ENCODE data around the gene TBC1D14.
A peak's percentile ranks its signal among the peaks of the same experiment; 100 is the strongest.

TBC1D14 gene, protein sequence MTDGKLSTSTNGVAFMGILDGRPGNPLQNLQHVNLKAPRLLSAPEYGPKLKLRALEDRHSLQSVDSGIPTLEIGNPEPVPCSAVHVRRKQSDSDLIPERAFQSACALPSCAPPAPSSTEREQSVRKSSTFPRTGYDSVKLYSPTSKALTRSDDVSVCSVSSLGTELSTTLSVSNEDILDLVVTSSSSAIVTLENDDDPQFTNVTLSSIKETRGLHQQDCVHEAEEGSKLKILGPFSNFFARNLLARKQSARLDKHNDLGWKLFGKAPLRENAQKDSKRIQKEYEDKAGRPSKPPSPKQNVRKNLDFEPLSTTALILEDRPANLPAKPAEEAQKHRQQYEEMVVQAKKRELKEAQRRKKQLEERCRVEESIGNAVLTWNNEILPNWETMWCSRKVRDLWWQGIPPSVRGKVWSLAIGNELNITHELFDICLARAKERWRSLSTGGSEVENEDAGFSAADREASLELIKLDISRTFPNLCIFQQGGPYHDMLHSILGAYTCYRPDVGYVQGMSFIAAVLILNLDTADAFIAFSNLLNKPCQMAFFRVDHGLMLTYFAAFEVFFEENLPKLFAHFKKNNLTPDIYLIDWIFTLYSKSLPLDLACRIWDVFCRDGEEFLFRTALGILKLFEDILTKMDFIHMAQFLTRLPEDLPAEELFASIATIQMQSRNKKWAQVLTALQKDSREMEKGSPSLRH

DNA sequence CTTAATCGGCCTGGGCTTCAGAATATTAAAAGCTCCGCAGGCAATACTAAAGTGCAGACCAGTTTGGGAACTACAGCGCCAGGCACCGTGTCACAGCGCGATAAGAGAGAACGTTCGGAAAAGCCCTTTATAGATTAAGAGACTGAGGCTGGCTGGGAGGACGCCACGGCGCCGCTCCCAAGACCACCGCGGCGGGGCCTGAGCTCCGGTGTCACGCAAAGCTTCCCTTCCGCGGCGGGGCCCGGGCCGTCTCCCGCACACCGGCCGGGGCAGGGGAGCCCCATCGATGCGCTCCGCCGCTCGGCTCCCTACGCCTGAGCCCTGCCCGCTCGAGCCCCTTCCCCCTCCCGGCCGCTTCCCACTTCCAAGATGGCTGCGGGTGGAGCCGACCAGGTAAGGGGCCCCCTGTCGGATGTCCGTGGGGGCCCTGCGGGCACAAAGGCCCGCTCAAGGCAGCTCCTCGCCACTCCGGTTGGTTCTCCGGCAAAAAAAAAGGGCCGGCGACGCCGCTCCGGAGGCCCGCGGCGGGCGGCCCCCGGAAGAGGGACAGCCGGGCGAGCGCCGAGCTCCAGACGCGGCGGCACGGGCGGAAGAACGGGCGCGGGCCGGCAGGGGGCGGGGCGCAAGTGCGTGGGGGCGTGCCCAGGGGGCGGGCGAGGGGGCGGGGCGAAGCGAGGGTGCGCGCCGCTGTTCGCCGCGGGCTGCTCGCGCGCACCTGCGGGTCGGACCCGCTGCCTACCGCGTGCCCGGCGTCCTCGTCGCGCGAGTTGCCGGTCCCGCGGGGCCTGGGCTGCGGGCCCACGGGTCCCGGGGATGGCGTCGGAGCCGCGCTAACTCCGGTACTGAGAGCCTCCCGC, at the start of gene TBC1D14:
TSS of gene TBC1D14 (plus strand) at position 714 of the 857 bp plus-strand sequence. CDS start 13,564 bp downstream, outside the sequence.
- DNase-seq, result peak in 13 of 14 donors; percentile 81 to 98 (median 93)

DNA sequence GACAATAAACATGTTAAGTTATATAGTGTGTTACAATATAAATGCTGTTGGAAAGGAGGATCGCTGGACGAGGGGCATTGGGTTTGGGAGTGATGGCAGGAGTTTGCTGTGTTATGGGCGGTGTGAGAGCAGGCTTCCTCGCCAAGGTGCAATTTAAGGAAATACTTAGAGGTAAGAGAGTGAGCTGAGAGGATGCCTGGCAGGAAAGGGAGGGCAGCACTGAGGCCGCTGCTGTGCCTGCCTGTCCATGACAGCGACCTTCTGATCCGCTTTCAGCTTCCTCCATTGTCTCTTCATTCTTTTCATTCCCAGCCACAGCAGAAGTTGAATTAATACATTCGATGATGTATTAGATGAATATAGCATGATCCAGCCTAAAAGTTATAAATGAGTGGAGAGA, 41.2 kb upstream of the TBC1D14 start:
- DNase-seq, result no peak

DNA sequence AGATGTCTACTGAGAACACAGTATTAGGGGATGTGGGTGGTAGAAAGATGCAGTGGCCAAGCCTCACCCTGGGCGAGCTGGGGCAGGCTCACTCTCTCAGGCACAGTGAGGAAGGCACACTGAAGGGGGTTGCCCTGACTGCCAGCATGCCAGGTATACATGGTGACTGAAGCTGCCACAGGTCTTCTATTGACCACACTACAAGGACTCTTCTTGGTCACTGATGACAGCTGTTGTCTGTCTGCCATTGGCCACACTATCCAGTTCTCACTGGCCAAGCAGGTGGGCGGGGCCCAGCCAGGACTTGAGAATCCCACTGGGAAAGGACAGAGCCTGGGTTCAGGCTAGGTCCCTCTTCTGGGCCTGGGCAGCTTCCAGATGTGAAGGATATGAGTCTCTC, 39.7 kb upstream of the TBC1D14 start:
- no peak for DNase-seq

DNA sequence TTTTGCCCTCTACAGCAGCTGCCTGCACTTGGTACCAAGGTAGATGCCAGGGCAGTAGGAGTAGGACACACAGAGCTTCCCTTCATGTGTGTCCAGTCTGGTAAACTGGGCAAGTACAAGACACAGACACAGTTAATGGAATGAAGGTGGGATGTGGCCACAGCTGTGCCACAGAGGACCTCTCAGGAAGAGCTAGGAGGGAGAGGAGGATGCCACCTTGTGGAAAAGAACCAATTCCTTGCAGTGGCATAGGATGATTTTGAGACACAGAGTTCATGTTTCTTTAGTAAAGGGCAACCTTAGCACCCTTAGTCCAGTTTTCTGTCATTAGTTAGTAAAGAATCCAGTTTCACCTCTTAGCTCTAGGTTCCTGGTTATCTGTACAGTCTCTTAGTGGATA, 36.3 kb upstream of the TBC1D14 start:
- no peak for DNase-seq

DNA sequence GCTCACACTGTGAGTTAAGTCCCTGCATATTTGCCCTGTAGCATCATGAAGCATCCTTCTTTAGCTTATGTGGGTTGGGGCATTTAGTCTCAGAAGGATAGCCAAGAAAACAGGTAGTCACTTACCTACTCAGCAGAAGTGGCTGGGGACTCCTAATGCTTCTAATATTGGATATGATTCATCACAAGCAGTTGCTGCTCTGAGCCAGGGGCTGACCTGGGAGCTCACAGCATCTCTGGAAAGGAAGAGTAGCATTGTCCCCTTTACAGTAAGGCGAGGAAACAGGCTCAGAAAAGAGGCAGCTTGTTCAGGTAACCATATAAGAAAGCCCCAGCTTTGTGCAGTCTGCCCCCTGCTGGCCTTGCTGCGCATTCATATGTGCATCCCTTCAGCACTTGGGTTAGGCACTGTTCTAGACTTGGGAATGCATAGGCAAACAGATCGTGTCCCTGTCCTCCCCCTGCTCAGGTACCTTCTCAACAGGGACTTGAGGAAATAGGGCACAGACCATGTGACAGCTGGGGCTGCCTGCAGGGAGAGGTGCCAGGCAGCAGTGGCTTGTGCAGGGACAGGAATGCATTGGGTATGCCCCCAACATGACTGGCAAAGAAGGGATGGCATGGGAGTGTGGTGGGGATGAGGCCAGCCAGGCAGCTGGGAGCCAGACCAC, 35.7 kb upstream of the TBC1D14 start:
- peak in 10 of 14 donors; percentile 19 to 60 (median 38) for DNase-seq

DNA sequence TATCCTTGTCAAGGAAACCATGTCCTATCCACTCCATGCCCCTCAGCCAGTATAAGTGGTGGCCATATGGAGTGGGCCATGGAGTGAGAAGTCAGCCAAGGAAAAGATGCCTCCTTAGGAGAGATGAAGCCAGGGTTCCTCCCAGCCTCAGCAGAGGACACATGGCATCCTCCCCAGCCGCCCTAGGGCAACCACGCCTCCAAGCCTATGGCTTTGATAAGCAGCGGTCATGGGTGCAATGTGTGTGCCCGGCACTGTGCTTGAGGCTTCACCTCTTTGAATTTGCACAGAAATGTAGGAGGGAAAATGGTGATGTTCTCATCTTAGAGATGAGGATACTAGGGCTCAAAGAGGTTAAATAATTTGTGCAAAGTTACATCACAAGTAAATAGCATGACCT, 34.6 kb upstream of the TBC1D14 start:
- no peak for DNase-seq

DNA sequence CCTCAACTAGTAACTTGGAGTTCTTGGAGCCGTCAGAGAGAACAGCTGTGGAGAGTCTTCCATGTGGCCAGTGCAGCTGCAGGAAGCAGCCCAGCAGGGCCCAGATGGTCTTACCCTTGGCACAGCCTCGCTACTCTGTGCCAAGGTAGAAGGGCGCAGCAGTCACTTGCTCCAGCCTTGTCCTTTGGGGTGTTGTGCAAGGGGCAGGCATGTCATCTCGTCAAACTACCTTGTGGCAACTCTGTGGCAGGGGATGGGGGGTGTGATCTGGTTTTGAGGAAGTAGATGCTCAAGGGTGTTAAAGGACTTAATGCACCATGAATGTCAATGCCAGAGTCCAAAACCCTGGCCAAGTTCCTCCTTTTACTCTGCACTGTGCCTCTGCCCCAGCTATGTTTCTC, 34.2 kb upstream of the TBC1D14 start:
- DNase-seq, result peak in 7 of 14 donors; percentile 26 to 63 (median 46)

DNA sequence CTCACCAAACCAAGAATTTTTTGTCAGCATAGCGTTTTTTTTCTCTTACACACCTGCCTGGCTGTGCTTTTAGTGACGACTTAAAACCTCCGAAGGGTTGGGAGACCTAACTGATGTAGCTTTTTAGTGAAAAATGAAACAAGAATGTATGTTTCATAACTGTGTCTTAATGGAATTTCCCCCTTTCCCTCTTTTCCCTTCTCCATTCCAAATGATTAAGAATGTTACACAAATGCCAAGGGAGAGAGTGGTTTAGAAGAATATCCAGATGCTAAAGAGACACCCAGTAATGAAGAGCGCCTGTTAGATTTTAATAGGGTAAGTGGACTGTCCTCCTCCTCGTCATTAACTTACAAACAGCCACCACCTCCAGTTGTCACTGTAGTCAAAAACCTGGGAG, 33.2 kb upstream of the TBC1D14 start:
- DNase-seq, result no peak

DNA sequence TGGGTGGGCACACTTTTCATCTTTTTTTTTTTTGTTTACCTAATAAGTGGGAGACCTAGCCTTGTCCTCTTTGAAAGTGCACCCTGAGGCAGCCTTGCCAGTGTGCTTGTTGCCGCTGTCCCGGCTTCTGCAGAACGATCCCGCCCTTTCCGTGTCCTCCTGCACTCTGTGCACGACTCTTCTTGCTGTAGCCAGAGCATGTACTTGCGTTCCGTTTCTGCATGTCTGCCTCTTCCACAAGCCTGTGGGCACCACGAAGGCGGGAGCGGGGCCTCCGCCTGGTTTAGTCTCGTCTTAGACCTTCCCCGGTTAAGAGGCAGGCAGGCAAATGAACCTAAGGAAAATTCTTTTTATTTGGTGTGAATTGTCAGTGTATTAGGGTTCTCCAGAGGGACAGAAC, 32.6 kb upstream of the TBC1D14 start:
- DNase-seq, result no peak

DNA sequence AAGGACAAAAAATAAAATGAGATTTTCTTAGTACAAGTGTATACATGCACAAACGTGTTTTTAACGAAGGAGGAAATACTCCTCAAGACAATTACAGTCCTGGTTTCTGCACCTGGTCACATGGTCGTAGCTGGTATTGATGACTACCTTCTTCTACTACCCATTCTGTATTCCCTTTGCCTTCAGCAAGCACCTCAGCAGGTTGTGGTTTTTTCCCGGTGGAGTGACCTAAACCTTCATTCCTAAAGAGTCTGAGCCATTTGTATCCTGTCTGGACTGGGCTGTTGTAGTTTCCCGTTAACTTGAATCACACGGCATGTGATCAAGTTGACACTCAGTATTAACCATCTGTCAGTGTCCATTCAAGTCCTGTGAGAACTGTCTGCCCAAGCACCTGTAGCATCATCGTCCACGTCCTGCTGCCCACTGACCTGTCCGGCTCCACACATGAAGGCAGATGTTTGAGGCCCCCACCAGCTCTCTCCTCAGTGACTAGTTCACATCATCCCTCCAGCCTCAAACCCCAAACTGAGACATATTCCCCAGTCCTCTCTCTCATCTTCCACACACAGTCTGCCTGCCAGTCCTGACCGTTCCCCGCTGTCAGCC, 31.1 kb upstream of the TBC1D14 start:
- DNase-seq, result no peak

DNA sequence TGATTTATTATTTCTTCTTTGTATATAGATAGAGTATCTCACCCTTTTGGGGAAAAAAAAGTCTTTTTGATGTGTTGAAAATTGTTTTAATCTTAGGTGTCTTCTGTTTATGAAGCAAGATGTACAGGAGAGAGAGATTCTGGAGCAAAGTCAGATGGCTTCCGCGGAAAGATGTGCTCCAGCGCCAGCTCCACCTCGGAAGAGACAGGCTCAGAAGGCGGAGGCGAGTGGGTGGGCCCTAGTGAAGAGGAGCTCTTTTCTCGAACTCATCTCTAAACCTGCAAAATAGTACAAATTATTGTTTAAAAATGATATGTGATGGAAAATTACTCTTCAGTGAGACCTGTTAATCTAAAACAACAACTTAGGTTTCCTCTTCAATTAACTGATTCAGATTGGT, 28.9 kb upstream of the TBC1D14 start:
- no peak for DNase-seq

DNA sequence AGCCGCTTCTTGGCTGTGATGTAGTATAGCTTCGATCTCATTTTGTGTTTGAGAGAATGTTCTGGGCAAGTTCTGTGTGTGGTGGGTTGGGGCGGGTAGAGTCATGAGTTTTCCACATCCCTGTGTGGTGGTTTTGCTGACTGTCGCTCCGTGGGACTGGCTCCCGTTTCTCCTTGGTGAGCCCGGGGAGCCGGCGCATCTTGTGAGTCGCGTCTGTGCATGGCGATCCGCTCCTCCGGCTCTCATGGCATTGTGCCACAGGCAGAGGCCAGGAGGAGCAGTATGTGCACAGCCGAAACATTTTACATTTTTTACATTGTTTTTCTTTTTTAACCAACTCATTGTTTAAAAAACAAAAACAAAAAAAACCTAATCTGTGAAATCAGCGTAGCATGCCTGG, 27.7 kb upstream of the TBC1D14 start:
- no peak for DNase-seq

DNA sequence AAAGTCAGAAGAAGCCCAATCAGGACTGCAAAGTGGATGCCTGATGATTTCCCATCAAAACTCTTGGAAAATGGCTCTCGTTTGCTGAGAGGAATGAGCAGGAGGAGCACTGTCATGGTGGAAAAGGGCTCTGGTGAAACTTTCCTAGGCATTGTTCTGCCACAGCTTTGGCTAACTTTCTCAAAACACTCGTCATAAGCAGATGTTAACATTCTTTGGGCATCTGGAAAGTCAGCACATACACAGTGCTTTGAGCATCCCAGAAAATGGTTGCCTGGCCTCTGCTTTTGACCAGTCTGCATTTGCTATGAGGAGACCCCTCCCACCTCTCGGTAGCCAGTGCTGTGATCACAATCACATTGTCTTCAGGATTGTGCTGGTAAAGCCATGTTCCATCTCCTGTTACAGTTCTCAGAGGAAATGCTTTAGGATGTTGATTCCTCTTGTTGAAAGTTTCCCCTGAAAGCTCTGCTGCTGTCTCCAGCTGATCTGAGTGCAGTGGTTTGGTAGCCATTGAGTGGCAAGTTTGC, 25.2 kb upstream of the TBC1D14 start:
- DNase-seq, result no peak

DNA sequence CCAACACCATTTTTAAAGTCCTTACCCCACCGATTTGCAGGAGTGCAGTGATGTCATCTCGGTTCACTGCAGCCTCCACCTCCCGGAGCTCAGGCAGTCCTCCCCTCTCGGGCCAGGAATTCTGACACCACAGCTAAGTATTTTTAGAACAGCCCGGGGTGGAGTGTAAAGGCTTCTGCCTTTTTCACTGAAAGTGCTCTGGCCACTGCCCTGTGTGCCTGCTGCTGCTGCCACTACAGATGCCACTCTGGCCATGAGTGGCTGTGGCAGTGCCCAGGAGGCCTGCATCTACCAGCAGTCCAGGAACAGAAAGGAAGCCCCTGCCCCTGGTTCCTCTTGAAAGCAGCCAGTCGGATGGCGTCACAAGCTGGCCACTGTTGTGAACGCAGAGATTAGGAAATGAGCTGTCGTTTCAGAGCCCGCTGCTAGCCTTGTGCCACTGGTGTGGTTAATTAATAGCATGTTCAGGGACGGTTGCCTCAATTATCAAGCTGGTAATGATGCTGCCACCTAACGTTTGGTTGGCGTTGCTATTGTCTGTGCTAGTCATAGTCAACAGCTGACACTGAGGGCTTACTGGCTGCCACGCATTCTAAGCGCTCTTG, 23.6 kb upstream of the TBC1D14 start:
- DNase-seq, result peak in 10 of 14 donors; percentile 36 to 78 (median 55)

DNA sequence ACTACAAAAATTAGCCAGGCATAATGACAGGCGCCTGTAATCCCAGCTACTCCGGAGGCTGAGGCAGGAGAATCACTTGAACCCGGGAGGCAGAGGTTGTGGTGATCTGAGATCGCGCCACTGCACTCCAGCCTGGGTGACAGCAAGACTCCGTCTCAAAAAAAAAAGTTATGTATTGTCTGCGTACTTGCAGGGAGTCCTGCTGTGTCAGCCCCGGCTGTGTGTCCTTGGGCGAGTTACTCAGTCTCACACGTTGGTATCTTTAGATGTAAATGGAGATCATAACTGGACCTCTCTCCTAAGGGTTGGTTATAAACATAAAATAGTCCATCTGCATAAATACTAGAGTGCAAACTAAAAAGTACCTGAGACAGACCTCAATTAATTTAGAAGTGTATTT, 22.7 kb upstream of the TBC1D14 start:
- no peak for DNase-seq

DNA sequence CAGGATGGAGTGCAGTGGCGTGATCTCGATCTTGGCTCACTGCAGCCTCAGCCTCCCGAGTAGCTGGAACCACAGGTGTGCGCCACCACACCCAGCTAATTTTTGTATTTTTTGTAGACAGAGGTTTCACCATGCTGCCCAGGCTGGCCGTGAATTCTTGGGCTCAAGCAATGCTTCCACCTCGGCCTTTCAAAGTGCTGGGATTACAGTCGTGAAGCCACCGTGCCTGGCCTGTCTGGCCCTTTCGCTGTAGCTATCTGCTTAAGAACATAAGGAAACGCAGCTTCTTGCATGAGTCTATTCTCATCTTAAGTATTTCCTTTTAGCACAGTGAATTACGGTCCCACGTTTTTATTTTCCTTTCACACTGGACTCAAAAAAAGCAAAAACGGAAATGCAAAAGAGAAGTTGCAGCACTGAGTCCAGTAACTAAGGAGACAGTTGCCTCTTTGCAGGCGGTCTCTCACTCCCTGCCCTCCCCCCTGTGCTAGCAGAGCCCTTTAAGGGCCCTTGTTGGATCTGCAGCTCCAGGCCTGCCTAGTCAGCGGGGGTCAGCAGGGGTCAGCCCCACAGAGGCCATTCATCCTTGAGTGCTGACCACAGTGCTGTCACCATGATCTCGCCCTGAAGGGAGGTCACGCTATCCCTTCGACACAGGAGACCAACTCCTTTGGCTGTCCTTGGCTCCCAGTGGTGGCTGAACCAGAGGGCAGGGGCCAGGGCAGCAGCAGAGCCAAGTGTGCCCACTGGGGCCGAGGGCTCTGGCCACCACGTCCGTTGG, 21.8 kb upstream of the TBC1D14 start:
- peak in 3 of 14 donors; percentile 8 to 30 (median 26) for DNase-seq

DNA sequence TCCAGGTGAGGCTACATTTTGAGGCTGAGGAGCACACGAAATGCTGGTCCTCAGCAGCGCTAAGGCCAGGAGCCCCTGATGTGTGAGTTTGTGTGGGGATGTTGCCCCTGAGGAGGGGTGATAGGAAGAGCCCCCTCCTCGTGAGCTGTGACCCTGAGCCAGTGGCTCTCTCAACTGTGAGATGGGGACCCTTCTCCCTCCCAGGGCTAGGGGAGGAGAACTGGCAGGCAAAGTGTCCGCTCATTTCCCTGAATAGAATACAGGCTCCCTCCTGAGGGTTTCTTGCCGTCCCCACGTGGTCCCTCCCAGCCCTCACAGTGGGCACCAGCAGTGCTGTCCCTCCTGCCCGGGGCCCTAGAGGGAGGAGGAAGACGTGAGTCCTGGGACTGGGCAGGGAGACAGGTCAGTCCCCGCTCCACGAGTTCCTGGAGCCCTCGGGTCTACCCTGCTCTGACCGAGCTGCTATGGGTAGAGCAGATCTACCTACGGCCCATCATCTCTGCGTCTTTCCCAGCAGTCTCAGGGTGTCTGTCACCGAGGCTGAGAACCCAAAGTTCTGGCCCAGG, 21.0 kb upstream of the TBC1D14 start:
- DNase-seq, result no peak

DNA sequence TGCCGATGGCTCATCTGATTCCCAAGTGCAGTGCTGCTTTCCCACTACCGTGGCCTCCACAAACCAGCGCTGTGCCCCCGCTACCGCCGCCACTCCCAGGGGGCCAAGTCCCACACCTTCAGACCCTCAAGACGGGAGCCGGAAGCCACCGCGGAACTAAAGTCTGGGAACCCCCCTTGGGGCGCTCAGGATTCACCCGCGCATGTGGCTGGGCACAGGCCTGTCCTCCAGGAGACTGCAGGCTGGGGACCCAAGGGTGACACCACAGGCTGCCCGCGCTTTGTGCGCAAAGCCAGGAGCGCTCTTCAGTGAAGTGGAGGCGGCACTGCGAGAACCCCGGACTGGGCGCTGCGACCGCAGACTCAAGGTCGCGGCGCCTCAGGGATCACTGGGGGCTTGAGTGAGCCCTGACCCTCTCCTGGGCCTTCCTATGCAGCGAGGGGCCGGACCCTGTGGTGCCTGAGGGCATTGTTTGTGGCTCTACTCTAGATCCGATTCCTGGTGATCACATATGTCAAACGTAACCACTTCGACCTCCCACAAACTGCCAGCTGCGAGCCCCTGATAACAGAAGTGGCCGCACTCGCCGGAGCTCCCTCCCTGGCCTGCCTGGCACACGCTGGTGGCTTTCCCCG, 20.4 kb upstream of the TBC1D14 start:
- no peak for DNase-seq

DNA sequence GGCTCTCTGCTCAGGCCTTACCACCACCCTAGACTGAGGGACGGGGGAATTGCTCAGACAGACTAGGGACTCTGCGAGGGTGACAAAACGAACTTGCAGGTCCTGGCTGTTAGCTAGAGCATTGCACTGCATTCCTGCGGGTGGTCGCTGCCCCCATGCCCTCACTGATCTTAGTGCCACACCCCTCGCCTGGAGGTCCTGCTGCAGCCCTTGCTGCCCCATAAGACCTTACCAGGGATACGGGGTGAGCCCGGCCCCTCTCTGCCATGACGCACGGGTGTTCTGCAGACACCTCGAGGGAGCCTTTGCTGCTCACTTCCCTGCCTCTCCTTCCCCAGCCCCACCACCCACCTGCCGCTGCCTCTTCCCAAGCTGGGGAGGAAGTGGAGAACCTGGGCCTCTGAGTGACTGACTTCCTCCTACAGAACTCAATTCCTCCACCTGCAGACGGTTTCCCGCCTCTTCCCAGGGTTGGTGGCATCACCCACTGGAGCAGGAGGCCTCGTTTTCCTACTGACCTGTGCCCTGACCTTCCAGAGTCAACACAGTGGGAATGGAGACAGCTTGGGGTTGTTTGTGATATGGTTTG, 19.8 kb upstream of the TBC1D14 start:
- DNase-seq, result no peak
